WTC11 (cell line): Measurements from ENCODE around the gene SH3D19. TPM values are rescaled to one million over a fixed set of nuclear protein-coding genes. Genes with fewer than 3 reads are reported as not detected.
"Not testable (repeated sequence)": the region's sequence is repeated elsewhere in the genome, so short reads cannot be mapped to it uniquely, and the experiment has no call there.

Experiments
- ATAC-seq: fragments of 200-7000 bp; cut with Tn5 transposase; 2 replicates; pipeline ENCODE4 v1.10.0; 2021; ENCODE audit warnings: mild to moderate bottlenecking, moderate library complexity
- CTCF ChIA-PET: fragments of 300-600 bp; sonication (Branson Sonifier 250); formaldehyde crosslinking; loops from one replicate; lab custom pipeline; 2021; ENCODE audit warnings: antibody characterized with exemption; lab: Charles Lee
- POLR2A ChIA-PET: fragments of 350-600 bp; sonication (Branson Sonifier 250); formaldehyde crosslinking; loops from one replicate; lab custom pipeline; 2021; ENCODE audit warnings: antibody characterized with exemption; lab: Charles Lee
- DNase-seq: peaks from one replicate; pipeline ENCODE4 v3.0.0; 2021; ENCODE audit warnings: low spot score
- H3K27ac Mint-ChIP-seq: 2 replicates; pipeline ENCODE4 v1.8.0; 2021; ENCODE audit warnings: mixed read lengths
- H3K27me3 Mint-ChIP-seq: 2 replicates; pipeline ENCODE4 v1.8.0; 2021; ENCODE audit warnings: low read depth, mild to moderate bottlenecking, moderate library complexity, mixed read lengths
- H3K36me3 Mint-ChIP-seq: 2 replicates; pipeline ENCODE4 v1.8.0; 2021; ENCODE audit warnings: mixed read lengths
- H3K4me1 Mint-ChIP-seq: 2 replicates; pipeline ENCODE4 v1.8.0; 2022; ENCODE audit warnings: mixed read lengths
- H3K4me3 Mint-ChIP-seq: 2 replicates; pipeline ENCODE4 v1.8.0; 2021; ENCODE audit warnings: mild to moderate bottlenecking, moderate library complexity, mixed read lengths
- H3K9me3 Mint-ChIP-seq: 2 replicates; pipeline ENCODE4 v1.8.0; 2021; ENCODE audit warnings: mixed read lengths
- E2F5 ChIP-seq: sonication (generic); formaldehyde crosslinking; IDR thresholded peaks from 2 replicates; pipeline ENCODE4 v1.8.1; 2022; ENCODE audit warnings: mild to moderate bottlenecking, moderate library complexity, missing genetic modification reagents
- ELF4 ChIP-seq: sonication (generic); formaldehyde crosslinking; IDR thresholded peaks from 2 replicates; pipeline ENCODE4 v1.8.1; 2022; ENCODE audit warnings: low read depth, mild to moderate bottlenecking, moderate library complexity, missing genetic modification reagents
- ESRRA ChIP-seq: sonication (generic); formaldehyde crosslinking; IDR thresholded peaks from 2 replicates; pipeline ENCODE4 v1.8.1; 2022; ENCODE audit warnings: mild to moderate bottlenecking, missing genetic modification reagents, borderline replicate concordance
- FOXK1 ChIP-seq: sonication (generic); formaldehyde crosslinking; IDR thresholded peaks from 2 replicates; pipeline ENCODE4 v1.8.0; 2022; ENCODE audit warnings: mild to moderate bottlenecking, moderate library complexity, missing genetic modification reagents
- FOXP1 ChIP-seq: sonication (generic); formaldehyde crosslinking; IDR thresholded peaks from 2 replicates; pipeline ENCODE4 v1.8.0; 2022; ENCODE audit warnings: missing genetic modification reagents, mild to moderate bottlenecking, moderate library complexity, borderline replicate concordance
- FOXP4 ChIP-seq: sonication (generic); formaldehyde crosslinking; IDR thresholded peaks from 2 replicates; pipeline ENCODE4 v1.8.0; 2022; ENCODE audit warnings: mild to moderate bottlenecking, missing genetic modification reagents
- NR1H2 ChIP-seq: sonication (generic); formaldehyde crosslinking; IDR thresholded peaks from 2 replicates; pipeline ENCODE4 v1.9.0; 2021; ENCODE audit warnings: mild to moderate bottlenecking, moderate library complexity, missing genetic modification reagents
- ZNF317 ChIP-seq: sonication (generic); formaldehyde crosslinking; IDR thresholded peaks from 2 replicates; pipeline ENCODE4 v1.8.1; 2023; ENCODE audit warnings: low read depth, mild to moderate bottlenecking, moderate library complexity, missing genetic modification reagents, borderline replicate concordance
- ZNF425 ChIP-seq: fragments of 250-450 bp; sonication (Bioruptor Pico); conservative IDR thresholded peaks from 2 replicates; pipeline ENCODE4 v1.9.0; 2021; ENCODE audit warnings: mild to moderate bottlenecking
- ZSCAN18 ChIP-seq: fragments of 250-450 bp; sonication (Bioruptor Pico); IDR thresholded peaks from 2 replicates; pipeline ENCODE4 v2.1.2; 2022; ENCODE audit warnings: mild to moderate bottlenecking, moderate library complexity
- total RNA-seq: library from RNA; stranded (reverse); gene quantifications from 3 replicates; pipeline ENCODE4 v1.2.3, GENCODE V29; 2021
- TF ChIP-seq, protein P1 (sequence below): sonication (generic); formaldehyde crosslinking; IDR thresholded peaks from 2 replicates; pipeline ENCODE4 v1.8.1; 2023; ENCODE audit warnings: mild to moderate bottlenecking, missing genetic modification reagents

The SH3D19 gene
- total RNA-seq, 1 experiment from 2014 or later = 41.6 TPM

DNA sequence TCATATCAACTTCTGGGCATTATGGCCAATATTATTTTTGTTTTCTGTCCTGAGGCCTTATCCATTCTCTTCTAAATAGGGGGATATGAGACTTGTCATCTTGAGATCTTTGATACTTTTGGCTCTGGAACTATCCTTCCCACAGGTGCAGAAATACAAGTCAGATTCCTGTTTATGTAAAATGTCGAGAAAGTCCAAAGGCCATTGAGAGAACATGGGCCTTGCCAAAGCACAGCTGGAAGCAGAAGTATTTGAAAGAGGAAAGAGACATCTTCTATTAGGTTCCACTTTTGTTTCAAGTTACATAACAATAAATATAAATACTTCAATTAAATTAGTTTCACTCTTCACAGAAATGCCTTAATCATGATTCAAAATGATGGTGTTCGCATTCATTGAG is 69.3 kb downstream of the SH3D19 start:
- POLR2A ChIA-PET = no interaction called here
- ATAC-seq = no peak
- peaks cover 10% of the 10 kb centered on the region for H3K36me3 Mint-ChIP-seq

GRCh38 chr4:151255680-151256079 is 69.7 kb downstream of the SH3D19 start:
- POLR2A ChIA-PET, H3K4me3 Mint-ChIP-seq, H3K36me3 Mint-ChIP-seq, H3K27me3 Mint-ChIP-seq, H3K27ac Mint-ChIP-seq, ATAC-seq, H3K9me3 Mint-ChIP-seq, DNase-seq, H3K4me1 Mint-ChIP-seq: not testable (repeated sequence)
- CTCF ChIA-PET = interaction anchor here (1.0 kb wide), 1 partner anchor 21 kb away, joined by 3 read pairs; the partner anchor contains the start of gene PRSS48

More for the DNA sequence above, 69.3 kb downstream of the SH3D19 start:
- Mint-ChIP-seq H3K4me3 (no peak overlapping the region), H3K9me3 (peaks cover 4% of the 10 kb centered on the region; the same call in 1 of the 2 replicates), H3K27ac (no peak overlapping the region), H3K4me1 (no peaks in the 10 kb centered on the region; the same call in 1 of the 2 replicates), H3K27me3 (no peaks in the 10 kb centered on the region)
- TF ChIP-seq ZSCAN18 (CRISPR knock-in tag) (no peak), E2F5 (CRISPR knock-in tag) (no peak), NR1H2 (no peak), ESRRA (CRISPR knock-in tag) (no peak), ZNF425 (CRISPR knock-in tag) (no peak), ZNF317 (no peak), FOXP1 (CRISPR knock-in tag) (no peak), ELF4 (CRISPR knock-in tag) (no peak), FOXP4 (CRISPR knock-in tag) (no peak), FOXK1 (CRISPR knock-in tag) (no peak)
- TF ChIP-seq, protein P1, sequence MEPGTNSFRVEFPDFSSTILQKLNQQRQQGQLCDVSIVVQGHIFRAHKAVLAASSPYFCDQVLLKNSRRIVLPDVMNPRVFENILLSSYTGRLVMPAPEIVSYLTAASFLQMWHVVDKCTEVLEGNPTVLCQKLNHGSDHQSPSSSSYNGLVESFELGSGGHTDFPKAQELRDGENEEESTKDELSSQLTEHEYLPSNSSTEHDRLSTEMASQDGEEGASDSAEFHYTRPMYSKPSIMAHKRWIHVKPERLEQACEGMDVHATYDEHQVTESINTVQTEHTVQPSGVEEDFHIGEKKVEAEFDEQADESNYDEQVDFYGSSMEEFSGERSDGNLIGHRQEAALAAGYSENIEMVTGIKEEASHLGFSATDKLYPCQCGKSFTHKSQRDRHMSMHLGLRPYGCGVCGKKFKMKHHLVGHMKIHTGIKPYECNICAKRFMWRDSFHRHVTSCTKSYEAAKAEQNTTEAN (CRISPR knock-in tag) = no peak
- no peak for DNase-seq
- CTCF ChIA-PET = interaction anchor here (1.0 kb wide), 1 partner anchor 21 kb away, joined by 3 read pairs; the partner anchor contains the start of gene PRSS48

- DNase-seq, H3K27me3 Mint-ChIP-seq, H3K4me3 Mint-ChIP-seq, H3K27ac Mint-ChIP-seq, POLR2A ChIA-PET, H3K4me1 Mint-ChIP-seq, ATAC-seq, H3K9me3 Mint-ChIP-seq, H3K36me3 Mint-ChIP-seq, CTCF ChIA-PET: not testable (repeated sequence)
These were observed 70.2 kb downstream of the SH3D19 start for GRCh38 chr4:151255226-151255625.
